B cell (primary cell): ENCODE measurements around the gene IFT88. TPM values are rescaled to one million over a fixed set of nuclear protein-coding genes. Genes with fewer than 3 reads are reported as not detected.

Experiments
- ATAC-seq: fragments of 200-7000 bp; cut with Tn5 transposase; one replicate; pipeline ENCODE4 v1.10.0; 2021; ENCODE audit warnings: low read depth, mild to moderate bottlenecking, moderate number of reproducible peaks, moderate library complexity
- CTCF ChIA-PET: fragments of 350-600 bp; sonication (Branson Sonifier 250); formaldehyde crosslinking; loops from one replicate; lab custom pipeline; 2021; ENCODE audit warnings: antibody characterized with exemption, inconsistent platforms; lab: Charles Lee
- POLR2A ChIA-PET: fragments of 350-600 bp; sonication (Branson Sonifier 250); formaldehyde crosslinking; loops from one replicate; lab custom pipeline; 2021; ENCODE audit warnings: antibody characterized with exemption; lab: Charles Lee
- DNase-seq: peaks from one replicate; pipeline ENCODE4 v3.0.0; 2013
- H2AFZ ChIP-seq: 2 replicates; pipeline ENCODE4 v1.6.1; 2012; ENCODE audit warnings: mild to moderate bottlenecking, low read depth, low read length; ENCODE audit not compliant: insufficient read depth, poor library complexity, severe bottlenecking
- H3K27ac ChIP-seq, 2 donors: 1 replicate in 1 of 2; 2 replicates in 1 of 2; pipeline ENCODE4 v1.5.1; 2012 to 2013; ENCODE audit warnings: low read length in 2 of 2, mild to moderate bottlenecking in 2 of 2, moderate library complexity in 1 of 2
- H3K27me3 ChIP-seq, 4 experiments: fragments of 200-600 bp in 1 of 4; sonication (generic) in 1 of 4; replicated peaks in 1 of 4; 1 replicate in 2 of 4; 2 replicates in 2 of 4; pipeline versions ENCODE4 v1.6.1 to v1.7.0; 2013 to 2016; ENCODE audit warnings: low read length in 3 of 4, mild to moderate bottlenecking in 2 of 4, mixed read lengths in 1 of 4, moderate library complexity in 1 of 4; ENCODE audit not compliant: insufficient read depth in 4 of 4, control insufficient read depth in 3 of 4; ENCODE audit errors: control extremely low read depth in 1 of 4
- H3K36me3 ChIP-seq, 2 experiments: replicated peaks in 1 of 2; 1 replicate in 1 of 2; 2 replicates in 1 of 2; pipeline versions ENCODE4 v1.6.1 to v1.7.1; 2013; ENCODE audit warnings: low read length in 1 of 2; ENCODE audit not compliant: insufficient read depth in 2 of 2, control insufficient read depth in 1 of 2; ENCODE audit errors: control extremely low read depth in 1 of 2, extremely low read depth in 1 of 2
- H3K4me1 ChIP-seq, 2 donors: fragments of 200-600 bp in 1 of 2; sonication (generic) in 1 of 2; 1 replicate in 1 of 2; 2 replicates in 1 of 2; pipeline versions ENCODE4 v1.5.1 to v1.6.1; 2013 to 2017; ENCODE audit warnings: low read length in 2 of 2; ENCODE audit not compliant: control insufficient read depth in 2 of 2, insufficient read depth in 2 of 2
- H3K4me2 ChIP-seq: replicated peaks from 2 replicates; pipeline ENCODE3; 2012; ENCODE audit warnings: mild to moderate bottlenecking, low read depth, low read length; ENCODE audit not compliant: poor library complexity, severe bottlenecking
- H3K4me3 ChIP-seq, 5 experiments: fragments of 200-600 bp in 1 of 5; sonication (generic) in 1 of 5; 1 replicate in 3 of 5; 2 replicates in 2 of 5; pipeline versions ENCODE4 v1.5.1 to v1.7.0; 2011 to 2016; ENCODE audit warnings: low read length in 4 of 5, mild to moderate bottlenecking in 4 of 5, low read depth in 2 of 5, control low read depth in 1 of 5, moderate library complexity in 1 of 5; ENCODE audit not compliant: insufficient read depth in 1 of 5; ENCODE audit errors: control extremely low read depth in 1 of 5, extremely low read depth in 1 of 5
- H3K79me2 ChIP-seq: fragments of 200-600 bp; sonication (generic); one replicate; pipeline ENCODE4 v1.6.0; 2016; ENCODE audit warnings: low read length; ENCODE audit not compliant: control insufficient read depth, insufficient read depth
- H3K9ac ChIP-seq: fragments of 200-600 bp; sonication (generic); 2 replicates; pipeline ENCODE4 v1.6.1; 2017; ENCODE audit warnings: mild to moderate bottlenecking, low read length, moderate library complexity
- H3K9me3 ChIP-seq, 3 donors: one replicate each; pipeline versions ENCODE4 v1.6.1 to v1.7.1; 2013; ENCODE audit warnings: low read length in 2 of 3; ENCODE audit not compliant: control insufficient read depth in 2 of 3, insufficient read depth in 1 of 3; ENCODE audit errors: control extremely low read depth in 1 of 3
- H4K20me1 ChIP-seq: 2 replicates; pipeline ENCODE4 v1.6.0; 2012; ENCODE audit warnings: mild to moderate bottlenecking, low read length; ENCODE audit not compliant: insufficient read depth, control insufficient read depth, poor library complexity, severe bottlenecking
- H3K27ac Mint-ChIP-seq: one replicate; pipeline ENCODE4 v1.8.0; 2021; ENCODE audit warnings: mixed read lengths
- H3K27me3 Mint-ChIP-seq: one replicate; pipeline ENCODE4 v1.8.0; 2021; ENCODE audit warnings: mixed read lengths
- H3K4me1 Mint-ChIP-seq: one replicate; pipeline ENCODE4 v1.8.0; 2021; ENCODE audit warnings: mixed read lengths
- H3K4me3 Mint-ChIP-seq: one replicate; pipeline ENCODE4 v1.8.0; 2021; ENCODE audit warnings: mixed read lengths
- H3K9me3 Mint-ChIP-seq: one replicate; pipeline ENCODE4 v1.8.0; 2022; ENCODE audit warnings: mixed read lengths; ENCODE audit not compliant: insufficient read depth
- EZH2 ChIP-seq: IDR thresholded peaks from 2 replicates; pipeline ENCODE4 v1.6.1; 2012; ENCODE audit warnings: borderline replicate concordance, low read depth, mild to moderate bottlenecking, moderate library complexity, low read length; ENCODE audit not compliant: insufficient read depth, poor library complexity, severe bottlenecking
- WGBS: methylation state at CpG from one replicate; pipeline ENCODE4 v1.1.5; 2013; ENCODE audit warnings: missing lambda C conversion rate; ENCODE audit not compliant: insufficient coverage; 5-methylcytosine and 5-hydroxymethylcytosine counted together
- intact Hi-C: fragments of 100-400 bp; cut with micrococcal nuclease; formaldehyde crosslinking; loops from one replicate; pipeline ENCODE4 v1.10.0; 2022
- polyA plus RNA-seq: library from polyadenylated mRNA; depleted of rRNA; stranded (reverse); fragments of >200 nt; gene quantifications from 2 replicates; pipeline ENCODE4 v1.2.3, GENCODE V29; 2012
- total RNA-seq, 2 donors: library from RNA; stranded (reverse); fragments of 120-200 nt in 1 of 2; gene quantifications; 1 replicate in 1 of 2; 2 replicates in 1 of 2; pipeline versions ENCODE4 v1.2.3 to v1.2.4, GENCODE V29; 2013 to 2022
- TF ChIP-seq, protein P1 (sequence below): fragments of 200-600 bp; IDR thresholded peaks from one replicate; pipeline ENCODE4 v1.8.0; 2022; ENCODE audit warnings: antibody characterized with exemption, mild to moderate bottlenecking

Gene IFT88
- total and polyA plus RNA-seq, 2 donors (not counting 1 experiment from before 2014, with no cell fraction given) = 8.0 to 23.3 TPM

DNA sequence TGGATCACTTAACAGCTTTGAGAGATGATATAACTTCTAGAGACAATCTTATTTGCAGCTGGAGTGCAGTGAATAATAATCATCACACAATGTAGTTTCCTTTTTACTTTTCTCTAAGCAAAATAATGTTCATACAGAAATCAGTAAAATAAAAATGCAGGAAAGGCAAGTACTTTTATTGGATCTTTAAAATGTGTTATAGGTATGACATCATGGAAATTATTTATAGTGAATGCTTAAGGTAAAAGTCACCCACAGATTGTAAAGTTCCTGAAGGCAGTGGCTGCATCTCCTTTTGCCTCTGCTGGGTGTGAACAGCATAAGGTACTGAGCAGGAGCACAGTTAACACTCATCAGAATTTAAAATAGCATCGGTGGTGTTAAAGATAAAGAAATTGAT is 119.2 kb downstream of the IFT88 start:
- no peaks in the 10 kb centered on the region for H3K4me1 ChIP-seq
- H3K4me2 ChIP-seq = no peak overlapping the region
- H3K36me3 ChIP-seq = peaks cover 1 to 5% of the 10 kb centered on the region in 2 experiments
- ATAC-seq = no peak
- no peaks in the 10 kb centered on the region for H3K9me3 Mint-ChIP-seq
- DNase-seq = no peak
- TF ChIP-seq, protein P1, sequence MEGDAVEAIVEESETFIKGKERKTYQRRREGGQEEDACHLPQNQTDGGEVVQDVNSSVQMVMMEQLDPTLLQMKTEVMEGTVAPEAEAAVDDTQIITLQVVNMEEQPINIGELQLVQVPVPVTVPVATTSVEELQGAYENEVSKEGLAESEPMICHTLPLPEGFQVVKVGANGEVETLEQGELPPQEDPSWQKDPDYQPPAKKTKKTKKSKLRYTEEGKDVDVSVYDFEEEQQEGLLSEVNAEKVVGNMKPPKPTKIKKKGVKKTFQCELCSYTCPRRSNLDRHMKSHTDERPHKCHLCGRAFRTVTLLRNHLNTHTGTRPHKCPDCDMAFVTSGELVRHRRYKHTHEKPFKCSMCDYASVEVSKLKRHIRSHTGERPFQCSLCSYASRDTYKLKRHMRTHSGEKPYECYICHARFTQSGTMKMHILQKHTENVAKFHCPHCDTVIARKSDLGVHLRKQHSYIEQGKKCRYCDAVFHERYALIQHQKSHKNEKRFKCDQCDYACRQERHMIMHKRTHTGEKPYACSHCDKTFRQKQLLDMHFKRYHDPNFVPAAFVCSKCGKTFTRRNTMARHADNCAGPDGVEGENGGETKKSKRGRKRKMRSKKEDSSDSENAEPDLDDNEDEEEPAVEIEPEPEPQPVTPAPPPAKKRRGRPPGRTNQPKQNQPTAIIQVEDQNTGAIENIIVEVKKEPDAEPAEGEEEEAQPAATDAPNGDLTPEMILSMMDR = no peak
- TF ChIP-seq EZH2 = no peak
- no peak overlapping the region for H2AFZ ChIP-seq
- H3K4me3 ChIP-seq = no peak overlapping the region
- no peaks in the 10 kb centered on the region for H3K9me3 ChIP-seq
- H3K27ac Mint-ChIP-seq = no peak overlapping the region
- H3K9ac ChIP-seq = no peak overlapping the region
- no peak overlapping the region for H3K4me3 Mint-ChIP-seq
- ChIA-PET POLR2A (no interaction called here), CTCF (interaction anchor here (0.5 kb wide), 1 partner anchor 239 kb away, joined by 5 read pairs; no protein-coding TSS in a partner anchor)
- H3K27me3 ChIP-seq = no peaks in the 10 kb centered on the region
- H3K27me3 Mint-ChIP-seq = no peaks in the 10 kb centered on the region
- H3K79me2 ChIP-seq = no peaks in the 10 kb centered on the region
- WGBS = no CpG with 5 or more reads among the region's 1 CpG
- H3K4me1 Mint-ChIP-seq = no peaks in the 10 kb centered on the region
- intact Hi-C loops = no loop called here
- H3K27ac ChIP-seq = no peak overlapping the region
- H4K20me1 ChIP-seq = no peaks in the 10 kb centered on the region

DNA sequence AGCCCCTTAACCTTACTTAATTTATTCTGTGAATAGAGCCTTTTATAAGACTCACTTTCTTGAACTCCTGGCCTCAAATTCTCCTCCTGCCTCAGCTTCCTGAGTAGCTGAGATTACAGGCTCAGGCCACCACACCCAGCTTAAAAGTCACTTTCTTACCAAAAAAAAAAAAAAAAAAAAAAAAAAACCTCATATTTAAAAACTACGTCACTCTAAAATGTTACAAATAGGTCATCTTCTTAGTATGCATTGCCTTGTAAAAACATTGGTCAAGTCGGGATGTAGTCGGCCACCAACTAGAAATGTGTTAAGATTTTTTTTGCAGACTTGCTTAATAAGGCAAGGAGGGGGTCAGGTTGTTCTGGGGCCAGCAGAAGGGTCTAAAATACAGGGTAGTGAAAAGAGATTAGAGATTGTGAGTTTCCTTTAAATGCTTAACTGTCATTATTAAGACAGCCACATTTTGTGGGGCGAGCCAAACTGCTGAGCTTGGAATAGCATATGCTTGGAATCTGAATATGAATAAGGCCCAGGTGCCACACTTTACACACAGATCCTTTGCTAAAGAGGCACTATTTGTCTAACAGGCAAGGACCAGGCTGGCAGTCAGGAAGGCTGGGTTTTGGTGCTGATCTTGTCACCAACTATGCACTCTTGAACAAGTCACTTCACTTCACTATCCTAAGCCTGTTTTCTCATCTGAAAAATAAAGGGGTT is 120.1 kb downstream of the IFT88 start:
- no peak overlapping the region for H3K4me3 ChIP-seq
- no peaks in the 10 kb centered on the region for H3K4me1 ChIP-seq
- no peak overlapping the region for H2AFZ ChIP-seq
- Mint-ChIP-seq H3K9me3 (no peaks in the 10 kb centered on the region), H3K27ac (no peak overlapping the region), H3K4me3 (no peak overlapping the region), H3K27me3 (no peaks in the 10 kb centered on the region), H3K4me1 (no peaks in the 10 kb centered on the region)
- POLR2A ChIA-PET = no interaction called here
- H3K79me2 ChIP-seq = no peaks in the 10 kb centered on the region
- intact Hi-C loops = no loop called here
- DNase-seq (no peak), ATAC-seq (no peak)
- no peaks in the 10 kb centered on the region for H4K20me1 ChIP-seq
- peaks cover 1 to 5% of the 10 kb centered on the region in 2 experiments for H3K36me3 ChIP-seq
- H3K4me2 ChIP-seq = no peak overlapping the region
- no peak overlapping the region for H3K27ac ChIP-seq
- CTCF ChIA-PET = no interaction called here
- WGBS = 90% methylated on average over 2 of the region's 4 CpGs
- H3K9ac ChIP-seq = no peak overlapping the region
- H3K9me3 ChIP-seq = no peaks in the 10 kb centered on the region
- TF ChIP-seq EZH2 = no peak
- TF ChIP-seq, protein P1 = no peak
- H3K27me3 ChIP-seq = no peaks in the 10 kb centered on the region
